ENCODE data around the gene SLC35B3.
"Not testable (repeated sequence)": the region's sequence is repeated elsewhere in the genome, so short reads cannot be mapped to it uniquely, and the experiment has no call there.

The SLC35B3 gene

DNA sequence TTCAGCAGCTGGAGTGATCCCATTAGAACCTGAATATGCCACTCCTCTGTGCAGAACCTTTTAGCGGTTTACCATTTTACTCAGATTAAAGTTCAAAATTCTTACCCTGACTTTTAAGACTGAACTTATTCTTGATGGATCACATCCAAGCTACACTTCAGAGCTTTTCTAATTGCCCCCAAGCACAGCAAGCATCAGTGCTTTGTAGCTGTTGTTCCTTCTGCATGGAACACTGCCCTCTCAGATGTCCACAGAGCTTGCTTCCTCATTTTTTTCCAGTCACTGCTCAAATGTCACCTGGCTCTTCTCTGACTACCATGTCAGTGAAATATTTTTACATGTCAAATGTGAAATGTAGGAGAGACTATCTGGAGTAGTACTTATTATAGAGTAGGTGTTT lies 1.6 kb upstream of the SLC35B3 start:
- Histone ChIP-seq H3K36me3 (replicated peaks) (no peaks in the 10 kb centered on the region; the same call in 1 of the 2 replicates), H3K4me1 (peaks cover 19% of the 10 kb centered on the region), H3K9me3 (no peaks in the 10 kb centered on the region), H3K27me3 (ENCODE audit: low read depth) (no peaks in the 10 kb centered on the region), H3K4me3 (no peak overlapping the region)
- in situ Hi-C loops (cut with MboI; ENCODE audit: low sequenced_read_pairs), result no loop called here
- DNase-seq (ENCODE audit: low spot score in 2 of 2), result no peak

DNA sequence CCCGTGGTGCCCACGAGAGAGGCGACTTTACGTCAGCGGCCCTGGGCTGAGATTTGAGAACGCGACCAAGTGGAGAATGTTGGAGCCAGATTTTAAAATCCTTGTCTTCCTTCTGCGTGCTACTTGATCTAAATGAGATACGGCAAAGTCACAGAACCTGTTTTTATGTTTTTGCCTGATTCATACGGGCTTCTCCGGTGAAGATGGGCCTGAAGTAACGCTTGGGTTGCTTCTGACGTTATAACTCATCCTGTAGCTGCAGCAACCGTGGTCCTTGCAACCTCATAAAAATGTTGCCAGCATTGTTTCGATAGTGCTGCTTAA lies 462 bp upstream of the SLC35B3 start:
- H3K4me1 ChIP-seq, result peaks cover 25% of the 10 kb centered on the region
- no peaks in the 10 kb centered on the region for H3K27me3 ChIP-seq (ENCODE audit: low read depth)
- DNase-seq (ENCODE audit: low spot score in 2 of 2), result no peak
- H3K4me3 ChIP-seq, result peak overlapping the region; percentile 81
- in situ Hi-C loops (cut with MboI; ENCODE audit: low sequenced_read_pairs), result no loop called here
- no peaks in the 10 kb centered on the region for H3K9me3 ChIP-seq
- H3K36me3 ChIP-seq (replicated peaks), result no peaks in the 10 kb centered on the region; the same call in 1 of the 2 replicates

DNA sequence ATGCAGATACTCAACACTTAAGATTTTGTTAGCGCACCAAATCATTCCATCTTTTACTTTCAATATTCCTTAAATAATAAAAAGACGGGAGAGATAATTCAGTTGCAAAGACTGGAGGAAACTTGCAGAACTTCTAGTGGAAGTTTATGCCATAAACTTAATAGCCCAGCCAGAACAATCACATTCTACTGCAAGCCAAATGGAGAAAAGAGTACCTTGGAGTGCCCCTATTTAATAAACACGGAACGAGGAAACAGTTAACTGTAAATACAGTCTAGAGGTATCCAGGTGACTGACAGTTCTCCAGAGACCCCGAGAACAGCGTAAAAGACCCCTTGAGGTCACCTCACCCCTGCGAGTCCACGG lies 635 bp downstream of the SLC35B3 start:
- no peaks in the 10 kb centered on the region for H3K27me3 ChIP-seq (ENCODE audit: low read depth)
- peak overlapping the region; percentile 81 for H3K4me3 ChIP-seq
- no peaks in the 10 kb centered on the region for H3K9me3 ChIP-seq
- peak in 1 of 2 experiments; percentile 26 for DNase-seq (ENCODE audit: low spot score in 2 of 2)
- in situ Hi-C loops (cut with MboI; ENCODE audit: low sequenced_read_pairs), result no loop called here
- H3K36me3 ChIP-seq (replicated peaks), result peaks cover 2% of the 10 kb centered on the region
- H3K4me1 ChIP-seq, result peaks cover 25% of the 10 kb centered on the region

DNA sequence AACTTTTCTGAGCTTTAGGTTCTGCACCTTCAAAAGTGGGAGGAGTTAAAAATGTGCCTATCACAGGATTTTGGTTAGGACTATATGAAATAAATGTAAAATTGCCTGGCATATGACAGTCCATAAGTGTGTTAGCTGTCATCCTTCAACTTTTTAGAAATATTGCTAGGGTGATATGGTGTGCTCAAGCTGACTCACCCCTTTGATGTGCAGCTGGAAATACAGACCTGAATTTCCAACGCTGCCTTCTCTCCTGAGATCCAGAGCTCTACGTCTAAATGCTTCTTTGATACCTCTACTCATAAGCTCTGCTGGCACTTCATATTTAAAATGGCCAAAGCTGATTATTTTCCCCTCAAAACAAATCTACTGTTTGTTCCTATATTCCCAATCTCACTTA lies 2.7 kb downstream of the SLC35B3 start:
- DNase-seq (ENCODE audit: low spot score in 2 of 2), result no peak
- H3K27me3 ChIP-seq (ENCODE audit: low read depth), result no peaks in the 10 kb centered on the region
- H3K9me3 ChIP-seq, result no peaks in the 10 kb centered on the region
- H3K4me1 ChIP-seq, result peaks cover 25% of the 10 kb centered on the region
- H3K4me3 ChIP-seq, result no peak overlapping the region
- H3K36me3 ChIP-seq (replicated peaks), result peaks cover 12% of the 10 kb centered on the region
- in situ Hi-C loops (cut with MboI; ENCODE audit: low sequenced_read_pairs), result no loop called here

- Histone ChIP-seq H3K36me3 (replicated peaks) (peaks cover 31% of the 10 kb centered on the region), H3K27me3 (ENCODE audit: low read depth) (no peaks in the 10 kb centered on the region), H3K9me3 (no peaks in the 10 kb centered on the region), H3K4me3 (no peak overlapping the region), H3K4me1 (peaks cover 22% of the 10 kb centered on the region; the same call in 1 of the 2 replicates)
- in situ Hi-C loops (cut with MboI; ENCODE audit: low sequenced_read_pairs), result no loop called here
- DNase-seq (ENCODE audit: low spot score in 2 of 2), result no peak
Measured at GRCh38 chr6:8429821-8430220, 5.5 kb downstream of the SLC35B3 start.

- DNase-seq (ENCODE audit: low spot score in 2 of 2); H3K27me3 ChIP-seq (ENCODE audit: low read depth); H3K4me1 ChIP-seq; H3K9me3 ChIP-seq; H3K4me3 ChIP-seq; in situ Hi-C loops (cut with MboI; ENCODE audit: low sequenced_read_pairs): not testable (repeated sequence)
- peaks cover 31% of the 10 kb centered on the region for H3K36me3 ChIP-seq (replicated peaks)
Measured at GRCh38 chr6:8426544-8426943, 8.8 kb downstream of the SLC35B3 start.

GRCh38 chr6:8420031-8420588 lies 15.2 kb downstream of the SLC35B3 start:
- peak; percentile 31 to 99 for DNase-seq (ENCODE audit: low spot score in 2 of 2)
- Histone ChIP-seq H3K27me3 (ENCODE audit: low read depth) (no peaks in the 10 kb centered on the region), H3K36me3 (replicated peaks) (peaks cover 8% of the 10 kb centered on the region), H3K4me1 (peaks cover 38% of the 10 kb centered on the region), H3K4me3 (no peak overlapping the region), H3K9me3 (no peaks in the 10 kb centered on the region)
- in situ Hi-C loops (cut with MboI; ENCODE audit: low sequenced_read_pairs), result no loop called here

GRCh38 chr6:8415913-8416312 lies 19.4 kb downstream of the SLC35B3 start:
- DNase-seq (ENCODE audit: low spot score in 2 of 2), result no peak
- no peak overlapping the region for H3K4me3 ChIP-seq
- peaks cover 21% of the 10 kb centered on the region for H3K36me3 ChIP-seq (replicated peaks)
- H3K27me3 ChIP-seq (ENCODE audit: low read depth), result no peaks in the 10 kb centered on the region
- H3K4me1 ChIP-seq, result peaks cover 40% of the 10 kb centered on the region
- in situ Hi-C loops (cut with MboI; ENCODE audit: low sequenced_read_pairs), result no loop called here
- H3K9me3 ChIP-seq, result no peaks in the 10 kb centered on the region

DNA sequence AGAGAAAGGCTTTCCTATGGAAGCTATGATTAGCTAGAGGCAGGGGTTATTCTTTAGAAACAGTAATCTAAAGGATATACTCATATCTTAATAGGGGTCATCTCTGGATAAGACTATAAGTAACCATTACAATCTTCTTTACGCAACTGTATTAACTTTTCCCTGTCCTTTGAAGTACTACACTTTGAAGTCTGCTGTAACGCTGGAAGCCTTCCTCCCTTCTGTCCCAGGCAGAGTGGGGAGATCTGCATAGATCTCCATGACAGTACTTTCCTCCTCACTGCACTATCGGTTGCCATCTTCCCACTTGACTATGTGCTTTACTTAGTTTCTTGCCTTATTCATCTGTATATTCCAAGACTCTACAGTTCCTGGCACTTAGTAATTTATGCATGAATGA lies 20.1 kb downstream of the SLC35B3 start:
- Histone ChIP-seq H3K4me3 (no peak overlapping the region), H3K9me3 (no peaks in the 10 kb centered on the region), H3K4me1 (peaks cover 33% of the 10 kb centered on the region), H3K27me3 (ENCODE audit: low read depth) (no peaks in the 10 kb centered on the region), H3K36me3 (replicated peaks) (peaks cover 21% of the 10 kb centered on the region)
- DNase-seq (ENCODE audit: low spot score in 2 of 2), result no peak
- in situ Hi-C loops (cut with MboI; ENCODE audit: low sequenced_read_pairs), result no loop called here

DNA sequence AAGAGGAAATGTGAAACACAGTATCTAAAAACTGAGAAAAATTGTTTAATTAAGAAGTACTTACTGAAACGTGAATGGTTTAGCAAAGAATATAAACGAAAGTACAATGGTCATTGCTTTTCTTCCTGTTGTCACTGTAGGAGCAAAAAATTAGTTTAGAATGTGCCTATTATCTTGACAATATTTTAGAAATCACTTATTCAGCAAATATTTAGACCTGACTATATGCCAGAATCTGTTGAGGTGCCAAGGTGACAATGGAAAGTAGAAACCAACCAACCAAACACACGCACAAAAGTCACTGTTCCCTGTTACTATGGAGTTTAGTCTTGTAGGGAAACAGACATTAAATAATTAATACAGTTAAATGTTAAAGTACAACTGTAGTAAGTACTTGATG lies 20.5 kb downstream of the SLC35B3 start:
- H3K9me3 ChIP-seq, result no peaks in the 10 kb centered on the region
- no peak for DNase-seq (ENCODE audit: low spot score in 2 of 2)
- H3K4me3 ChIP-seq, result no peak overlapping the region
- H3K27me3 ChIP-seq (ENCODE audit: low read depth), result no peaks in the 10 kb centered on the region
- H3K36me3 ChIP-seq (replicated peaks), result peaks cover 21% of the 10 kb centered on the region
- in situ Hi-C loops (cut with MboI; ENCODE audit: low sequenced_read_pairs), result no loop called here
- peaks cover 33% of the 10 kb centered on the region for H3K4me1 ChIP-seq

DNA sequence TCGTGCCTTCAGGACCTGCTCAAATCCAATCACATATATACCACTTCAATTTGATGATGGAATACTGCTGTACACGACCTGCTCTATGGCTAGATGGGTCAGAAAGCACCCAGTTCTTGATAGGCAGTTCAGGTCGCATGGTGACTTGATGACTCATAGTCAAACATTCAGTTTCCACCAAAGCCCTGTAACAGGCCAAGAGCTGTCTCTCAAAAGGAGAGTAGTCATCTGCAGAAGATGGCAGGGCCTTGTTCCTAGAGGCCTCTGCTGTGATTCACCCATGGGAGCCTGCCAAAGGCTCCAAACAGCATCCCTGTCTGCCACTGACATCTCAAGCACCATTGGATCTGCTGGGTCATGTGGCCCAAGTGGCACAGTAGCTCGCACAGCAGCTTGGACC lies 29.4 kb downstream of the SLC35B3 start:
- H3K36me3 ChIP-seq (replicated peaks); in situ Hi-C loops (cut with MboI; ENCODE audit: low sequenced_read_pairs); H3K27me3 ChIP-seq (ENCODE audit: low read depth); DNase-seq (ENCODE audit: low spot score in 2 of 2); H3K4me1 ChIP-seq; H3K9me3 ChIP-seq; H3K4me3 ChIP-seq: not testable (repeated sequence)

DNA sequence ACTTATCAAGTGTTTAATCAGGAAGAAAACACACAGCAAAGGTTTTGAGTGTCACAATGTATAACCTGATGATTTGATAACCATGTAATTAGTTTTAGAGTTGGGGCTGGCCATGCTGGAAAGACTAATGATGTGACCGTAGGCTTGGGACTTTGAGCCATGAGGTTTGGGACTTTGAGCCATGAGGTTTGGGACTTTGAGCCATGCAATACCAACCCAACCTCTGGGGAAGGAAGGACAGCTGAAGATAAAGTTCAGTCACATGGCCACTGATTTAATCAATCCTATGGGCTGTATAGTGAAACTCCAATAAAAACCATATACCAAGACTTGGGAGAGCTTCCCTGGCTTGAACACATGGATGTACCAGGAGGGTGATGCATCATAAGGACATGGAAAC lies 32.8 kb downstream of the SLC35B3 start:
- no peaks in the 10 kb centered on the region for H3K27me3 ChIP-seq (ENCODE audit: low read depth)
- H3K4me3 ChIP-seq, result no peak overlapping the region
- H3K4me1 ChIP-seq, result no peaks in the 10 kb centered on the region
- no peaks in the 10 kb centered on the region for H3K9me3 ChIP-seq
- no peaks in the 10 kb centered on the region for H3K36me3 ChIP-seq (replicated peaks)
- in situ Hi-C loops (cut with MboI; ENCODE audit: low sequenced_read_pairs), result no loop called here
- no peak for DNase-seq (ENCODE audit: low spot score in 2 of 2)

GRCh38 chr6:8400663-8401062 lies 34.7 kb downstream of the SLC35B3 start:
- Histone ChIP-seq H3K9me3 (no peaks in the 10 kb centered on the region), H3K27me3 (ENCODE audit: low read depth) (no peaks in the 10 kb centered on the region), H3K4me3 (no peak overlapping the region), H3K36me3 (replicated peaks) (no peaks in the 10 kb centered on the region), H3K4me1 (no peaks in the 10 kb centered on the region)
- no peak for DNase-seq (ENCODE audit: low spot score in 2 of 2)
- in situ Hi-C loops (cut with MboI; ENCODE audit: low sequenced_read_pairs), result no loop called here

GRCh38 chr6:8392569-8392968 lies 42.8 kb downstream of the SLC35B3 start:
- H3K27me3 ChIP-seq (ENCODE audit: low read depth), result no peaks in the 10 kb centered on the region
- peak; percentile 21 to 34 for DNase-seq (ENCODE audit: low spot score in 2 of 2)
- no peaks in the 10 kb centered on the region for H3K36me3 ChIP-seq (replicated peaks)
- in situ Hi-C loops (cut with MboI; ENCODE audit: low sequenced_read_pairs), result no loop called here
- H3K4me3 ChIP-seq, result no peak overlapping the region
- no peaks in the 10 kb centered on the region for H3K9me3 ChIP-seq
- H3K4me1 ChIP-seq, result peaks cover 3% of the 10 kb centered on the region

GRCh38 chr6:8391934-8392333 lies 43.4 kb downstream of the SLC35B3 start:
- H3K4me3 ChIP-seq, result no peak overlapping the region
- peaks cover 3% of the 10 kb centered on the region for H3K4me1 ChIP-seq
- H3K27me3 ChIP-seq (ENCODE audit: low read depth), result no peaks in the 10 kb centered on the region
- in situ Hi-C loops (cut with MboI; ENCODE audit: low sequenced_read_pairs), result no loop called here
- DNase-seq (ENCODE audit: low spot score in 2 of 2), result no peak
- H3K9me3 ChIP-seq, result no peaks in the 10 kb centered on the region
- H3K36me3 ChIP-seq (replicated peaks), result no peaks in the 10 kb centered on the region
